H1 (cell line): Measurements from ENCODE around the gene TAB3.

Source experiments
- JUND ChIP-seq: IDR thresholded peaks from 2 replicates; pipeline ENCODE4 v1.6.1; 2011; ENCODE audit warnings: mild to moderate bottlenecking, improper control_type of control experiment, low read length
- SP1 ChIP-seq: IDR thresholded peaks from 2 replicates; pipeline ENCODE4 v1.6.1; 2011; ENCODE audit warnings: low read depth, low read length

DNA sequence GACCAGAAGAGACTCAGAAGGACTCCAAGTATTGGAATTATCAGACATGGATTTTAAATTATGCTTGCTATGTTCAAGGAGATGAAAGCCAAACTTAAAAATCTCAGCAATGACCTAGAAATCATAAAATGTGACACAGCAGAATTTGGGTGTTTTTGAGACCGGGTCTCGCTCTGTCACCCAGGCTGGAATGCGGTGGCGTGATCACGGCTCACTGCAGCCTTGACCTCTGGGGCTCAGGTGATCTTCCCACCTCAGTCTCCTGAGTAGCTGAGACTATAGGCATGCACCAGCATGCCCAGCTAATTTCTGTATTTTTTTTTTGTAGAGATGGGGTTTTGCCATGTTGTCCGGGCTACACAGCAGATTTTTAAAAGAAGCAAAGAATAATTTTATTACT, 12.7 kb downstream of the TAB3 start:
- TF ChIP-seq JUND (no peak), SP1 (no peak)
